Liver (tissue), 9 donors: ENCODE results near the gene SIRPD. TPM values are rescaled to one million over a fixed set of nuclear protein-coding genes. Genes with fewer than 3 reads are reported as not detected.

Source experiments
- DNase-seq: peaks from one replicate; pipeline ENCODE4 v3.0.0-alpha.2; 2017; ENCODE audit warnings: low spot score
- H3K27ac ChIP-seq, 2 donors: one replicate each; pipeline ENCODE4 v1.7.0; 2013; ENCODE audit warnings: inconsistent platforms in 2 of 2, low read length in 2 of 2, control low read depth in 1 of 2, low read depth in 1 of 2, mild to moderate bottlenecking in 1 of 2
- H3K27me3 ChIP-seq, 4 donors: one replicate each; pipeline versions ENCODE4 v1.6.1 to v1.7.0; 2013; ENCODE audit warnings: low read length in 3 of 4, inconsistent platforms in 1 of 4, mild to moderate bottlenecking in 1 of 4, moderate library complexity in 1 of 4; ENCODE audit not compliant: control insufficient read depth in 4 of 4, insufficient read depth in 4 of 4
- H3K36me3 ChIP-seq, 4 donors: one replicate each; pipeline versions ENCODE4 v1.6.1 to v1.7.0; 2013; ENCODE audit warnings: low read length in 3 of 4, mild to moderate bottlenecking in 3 of 4, low read depth in 1 of 4, moderate library complexity in 1 of 4; ENCODE audit not compliant: control insufficient read depth in 4 of 4, insufficient read depth in 3 of 4
- H3K4me1 ChIP-seq, 4 donors: one replicate each; pipeline versions ENCODE4 v1.6.1 to v1.7.0; 2013; ENCODE audit warnings: low read length in 3 of 4, mild to moderate bottlenecking in 3 of 4, moderate library complexity in 1 of 4; ENCODE audit not compliant: control insufficient read depth in 4 of 4, insufficient read depth in 4 of 4
- H3K4me3 ChIP-seq, 3 donors: one replicate each; pipeline versions ENCODE4 v1.6.1 to v1.7.0; 2013; ENCODE audit warnings: low read length in 3 of 3, control low read depth in 1 of 3, low read depth in 1 of 3, mild to moderate bottlenecking in 1 of 3
- H3K9ac ChIP-seq, 2 donors: one replicate each; pipeline ENCODE4 v1.7.0; 2013; ENCODE audit warnings: low read length in 2 of 2, mild to moderate bottlenecking in 2 of 2, moderate library complexity in 2 of 2, control low read depth in 1 of 2, low read depth in 1 of 2
- H3K9me3 ChIP-seq, 4 donors: one replicate each; pipeline versions ENCODE4 v1.6.1 to v1.7.0; 2013; ENCODE audit warnings: low read length in 3 of 4; ENCODE audit not compliant: control insufficient read depth in 4 of 4
- FOXA1 ChIP-seq: IDR thresholded peaks from 2 replicates; pipeline ENCODE4 v1.6.1; 2016; ENCODE audit warnings: antibody characterized with exemption
- FOXA2 ChIP-seq: IDR thresholded peaks from 2 replicates; pipeline ENCODE4 v1.6.1; 2016; ENCODE audit warnings: antibody characterized with exemption
- GABPA ChIP-seq, 2 donors: IDR thresholded peaks in 1 of 2; conservative IDR thresholded peaks in 1 of 2; 2 replicates each; pipeline ENCODE4 v1.6.1; 2016; ENCODE audit warnings: antibody characterized with exemption in 2 of 2, mild to moderate bottlenecking in 1 of 2, moderate library complexity in 1 of 2
- HNF4A ChIP-seq, 2 donors: conservative IDR thresholded peaks; 2 replicates each; pipeline ENCODE4 v1.6.1; 2016; ENCODE audit warnings: antibody characterized with exemption in 2 of 2, mild to moderate bottlenecking in 2 of 2
- HNF4G ChIP-seq: IDR thresholded peaks from 2 replicates; pipeline ENCODE4 v1.6.1; 2016; ENCODE audit warnings: antibody characterized with exemption
- JUND ChIP-seq, 2 donors: IDR thresholded peaks; 2 replicates each; pipeline ENCODE4 v1.6.1; 2016; ENCODE audit warnings: antibody characterized with exemption in 2 of 2
- RXRA ChIP-seq, 2 donors: IDR thresholded peaks; 2 replicates each; pipeline ENCODE4 v1.6.1; 2017 to 2018; ENCODE audit warnings: antibody characterized with exemption in 2 of 2, mild to moderate bottlenecking in 1 of 2
- SP1 ChIP-seq: IDR thresholded peaks from 2 replicates; pipeline ENCODE4 v1.6.1; 2018; ENCODE audit warnings: antibody characterized with exemption, mild to moderate bottlenecking
- TAF1 ChIP-seq: conservative IDR thresholded peaks from 2 replicates; pipeline ENCODE4 v1.6.1; 2016; ENCODE audit warnings: antibody characterized with exemption, mild to moderate bottlenecking
- YY1 ChIP-seq: IDR thresholded peaks from 2 replicates; pipeline ENCODE4 v1.6.1; 2016; ENCODE audit warnings: antibody characterized with exemption, mild to moderate bottlenecking
- WGBS: extraction: QIAGEN DNeasy Blood & Tissue Kit; methylation state at CpG from one replicate; pipeline ENCODE4 v1.1.7; 2013; 5-methylcytosine and 5-hydroxymethylcytosine counted together
- polyA plus RNA-seq, 2 donors: library from polyadenylated mRNA; stranded (reverse) in 1 of 2; unstranded in 1 of 2; fragments of 200-250 nt in 1 of 2; fragments of >200 nt in 1 of 2; fragmentation: Nextera tagmentation in 1 of 2; extraction: Ambion mirVana in 1 of 2; gene quantifications; one replicate each; pipeline versions ENCODE4 v1.2.1 to v1.2.3, GENCODE V29; 2013 to 2015
- total RNA-seq, 2 donors: library from RNA; depleted of rRNA; stranded (reverse); fragments of >200 nt; gene quantifications; one replicate each; pipeline ENCODE4 v1.2.3, GENCODE V29; 2014
- TF ChIP-seq, protein P1 (sequence below): IDR thresholded peaks from 2 replicates; pipeline ENCODE4 v1.6.1; 2016; ENCODE audit warnings: antibody characterized with exemption
- TF ChIP-seq, protein P2 (sequence below): IDR thresholded peaks from 2 replicates; pipeline ENCODE4 v1.6.1; 2016; ENCODE audit warnings: antibody characterized with exemption
- TF ChIP-seq, protein P3 (sequence below): IDR thresholded peaks from 2 replicates; pipeline ENCODE4 v1.6.1; 2016; ENCODE audit warnings: antibody characterized with exemption, mild to moderate bottlenecking
- TF ChIP-seq, protein P4 (sequence below): IDR thresholded peaks from 2 replicates; pipeline ENCODE4 v1.6.1; 2016; ENCODE audit warnings: antibody characterized with exemption
- donor health status: healthy.
- donor health status: healthy.
- donor health status: healthy.
- donor health status: healthy.
- donor health status: healthy.

The SIRPD gene
- total and polyA plus RNA-seq, 4 donors, result 1.1 TPM; not detected in 3

DNA sequence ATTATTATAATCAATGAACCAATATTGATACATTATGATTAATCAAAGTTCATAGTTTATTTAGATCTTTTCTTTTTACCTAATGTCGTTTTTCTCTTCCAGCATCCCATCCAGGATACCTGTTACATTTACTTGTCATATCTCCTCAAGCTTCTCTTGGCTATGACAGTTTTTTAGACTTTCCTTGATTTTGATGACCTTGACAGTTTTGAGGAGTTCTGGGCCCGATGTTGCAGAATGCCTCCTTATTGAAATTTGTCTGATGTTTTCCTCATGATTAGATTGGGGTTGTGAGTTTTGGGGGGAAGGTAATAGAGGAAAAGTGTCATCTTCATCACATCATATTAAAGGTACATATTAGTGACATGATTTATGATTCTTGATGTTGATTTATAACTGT is 3.8 kb upstream of the SIRPD start:
- TF ChIP-seq YY1, result no peak
- TF ChIP-seq HNF4A (conservative IDR thresholded peaks at IDR 0.05), result no peak
- no peak for TF ChIP-seq TAF1
- TF ChIP-seq SP1, result no peak
- no peak for TF ChIP-seq HNF4G
- TF ChIP-seq GABPA (IDR thresholded peaks at IDR 0.05 in 1 of 2, conservative IDR thresholded peaks at IDR 0.05 in 1 of 2), result no peak
- no peaks in the 10 kb centered on the region for H3K36me3 ChIP-seq
- no peak overlapping the region for H3K27ac ChIP-seq
- no peaks in the 10 kb centered on the region for H3K27me3 ChIP-seq
- H3K4me3 ChIP-seq, result no peak overlapping the region
- H3K9ac ChIP-seq, result no peak overlapping the region
- H3K9me3 ChIP-seq, result no peaks in the 10 kb centered on the region
- 63% methylated on average over 2 of the region's 2 CpGs for WGBS
- DNase-seq, result no peak
- H3K4me1 ChIP-seq, result no peaks in the 10 kb centered on the region

DNA sequence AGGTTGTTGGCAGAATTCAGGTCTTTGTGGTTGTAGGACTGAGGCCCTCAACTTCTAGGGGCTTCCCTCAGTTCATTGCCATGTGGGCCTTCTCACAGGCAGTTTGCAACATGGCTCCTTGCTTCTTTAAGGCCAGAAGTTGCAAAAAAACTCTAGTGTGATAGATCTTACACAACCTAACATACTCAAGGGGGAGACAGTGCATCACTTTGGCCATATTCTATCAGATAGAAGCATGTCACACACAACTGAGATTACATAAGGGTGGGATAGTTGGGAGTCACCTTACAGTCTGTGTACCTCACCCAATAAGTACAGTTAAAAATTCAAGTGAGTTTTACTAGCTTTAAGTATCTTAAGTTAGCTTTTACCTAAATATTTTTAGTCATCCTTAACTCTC is 1.6 kb downstream of the SIRPD start:
- Histone ChIP-seq H3K4me1 (no peaks in the 10 kb centered on the region), H3K9ac (no peak overlapping the region), H3K27ac (no peak overlapping the region), H3K27me3 (no peaks in the 10 kb centered on the region), H3K36me3 (no peaks in the 10 kb centered on the region), H3K4me3 (no peak overlapping the region), H3K9me3 (peaks cover 0 to 4% (median 3%) of the 10 kb centered on the region in 4 donors)
- TF ChIP-seq HNF4A (conservative IDR thresholded peaks at IDR 0.05) (no peak), GABPA (IDR thresholded peaks at IDR 0.05 in 1 of 2, conservative IDR thresholded peaks at IDR 0.05 in 1 of 2) (no peak), HNF4G (no peak), JUND (IDR thresholded peaks at IDR 0.05) (no peak)
- TF ChIP-seq, protein P1, sequence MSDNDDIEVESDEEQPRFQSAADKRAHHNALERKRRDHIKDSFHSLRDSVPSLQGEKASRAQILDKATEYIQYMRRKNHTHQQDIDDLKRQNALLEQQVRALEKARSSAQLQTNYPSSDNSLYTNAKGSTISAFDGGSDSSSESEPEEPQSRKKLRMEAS, result no peak
- TF ChIP-seq, protein P2, sequence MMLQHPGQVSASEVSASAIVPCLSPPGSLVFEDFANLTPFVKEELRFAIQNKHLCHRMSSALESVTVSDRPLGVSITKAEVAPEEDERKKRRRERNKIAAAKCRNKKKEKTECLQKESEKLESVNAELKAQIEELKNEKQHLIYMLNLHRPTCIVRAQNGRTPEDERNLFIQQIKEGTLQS, result no peak
- TF ChIP-seq, protein P3, sequence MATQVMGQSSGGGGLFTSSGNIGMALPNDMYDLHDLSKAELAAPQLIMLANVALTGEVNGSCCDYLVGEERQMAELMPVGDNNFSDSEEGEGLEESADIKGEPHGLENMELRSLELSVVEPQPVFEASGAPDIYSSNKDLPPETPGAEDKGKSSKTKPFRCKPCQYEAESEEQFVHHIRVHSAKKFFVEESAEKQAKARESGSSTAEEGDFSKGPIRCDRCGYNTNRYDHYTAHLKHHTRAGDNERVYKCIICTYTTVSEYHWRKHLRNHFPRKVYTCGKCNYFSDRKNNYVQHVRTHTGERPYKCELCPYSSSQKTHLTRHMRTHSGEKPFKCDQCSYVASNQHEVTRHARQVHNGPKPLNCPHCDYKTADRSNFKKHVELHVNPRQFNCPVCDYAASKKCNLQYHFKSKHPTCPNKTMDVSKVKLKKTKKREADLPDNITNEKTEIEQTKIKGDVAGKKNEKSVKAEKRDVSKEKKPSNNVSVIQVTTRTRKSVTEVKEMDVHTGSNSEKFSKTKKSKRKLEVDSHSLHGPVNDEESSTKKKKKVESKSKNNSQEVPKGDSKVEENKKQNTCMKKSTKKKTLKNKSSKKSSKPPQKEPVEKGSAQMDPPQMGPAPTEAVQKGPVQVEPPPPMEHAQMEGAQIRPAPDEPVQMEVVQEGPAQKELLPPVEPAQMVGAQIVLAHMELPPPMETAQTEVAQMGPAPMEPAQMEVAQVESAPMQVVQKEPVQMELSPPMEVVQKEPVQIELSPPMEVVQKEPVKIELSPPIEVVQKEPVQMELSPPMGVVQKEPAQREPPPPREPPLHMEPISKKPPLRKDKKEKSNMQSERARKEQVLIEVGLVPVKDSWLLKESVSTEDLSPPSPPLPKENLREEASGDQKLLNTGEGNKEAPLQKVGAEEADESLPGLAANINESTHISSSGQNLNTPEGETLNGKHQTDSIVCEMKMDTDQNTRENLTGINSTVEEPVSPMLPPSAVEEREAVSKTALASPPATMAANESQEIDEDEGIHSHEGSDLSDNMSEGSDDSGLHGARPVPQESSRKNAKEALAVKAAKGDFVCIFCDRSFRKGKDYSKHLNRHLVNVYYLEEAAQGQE, result no peak
- DNase-seq, result no peak

DNA sequence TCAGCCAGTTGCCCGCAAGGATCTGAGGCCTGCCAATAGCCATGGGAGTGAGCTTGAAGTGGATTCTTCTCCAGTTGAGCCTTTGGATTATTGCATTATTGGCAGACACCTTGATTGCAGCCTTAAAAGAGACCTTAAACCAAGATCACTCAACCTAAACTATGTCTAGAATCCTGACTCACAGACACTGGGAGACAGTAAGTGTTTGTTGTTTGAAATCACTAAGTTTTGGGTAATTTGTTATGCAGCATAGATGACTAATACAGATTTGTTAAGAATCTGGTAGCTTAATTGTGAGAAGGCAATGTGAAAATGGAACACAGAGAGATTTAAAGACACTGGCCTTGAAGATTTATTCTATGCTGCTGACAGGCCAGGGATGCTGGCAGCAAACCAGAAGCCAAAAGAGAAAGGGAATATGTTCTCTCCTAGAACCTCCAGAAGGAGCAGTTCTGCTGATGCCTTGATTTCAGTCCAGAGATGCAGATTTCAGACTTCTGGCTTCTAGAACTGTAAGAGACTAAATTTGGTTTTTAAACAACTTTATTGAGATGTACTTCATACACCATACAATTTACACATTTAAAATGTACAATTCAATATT is 17.6 kb downstream of the SIRPD start:
- H3K9me3 ChIP-seq, result no peaks in the 10 kb centered on the region
- H3K27ac ChIP-seq, result no peak overlapping the region
- H3K4me3 ChIP-seq, result no peak overlapping the region
- H3K4me1 ChIP-seq, result no peaks in the 10 kb centered on the region
- no peak overlapping the region for H3K9ac ChIP-seq
- no peaks in the 10 kb centered on the region for H3K36me3 ChIP-seq
- H3K27me3 ChIP-seq, result no peaks in the 10 kb centered on the region
- TF ChIP-seq JUND (IDR thresholded peaks at IDR 0.05) (no peak), FOXA1 (no peak), FOXA2 (no peak), RXRA (IDR thresholded peaks at IDR 0.05) (no peak), YY1 (no peak)
- TF ChIP-seq, protein P4, sequence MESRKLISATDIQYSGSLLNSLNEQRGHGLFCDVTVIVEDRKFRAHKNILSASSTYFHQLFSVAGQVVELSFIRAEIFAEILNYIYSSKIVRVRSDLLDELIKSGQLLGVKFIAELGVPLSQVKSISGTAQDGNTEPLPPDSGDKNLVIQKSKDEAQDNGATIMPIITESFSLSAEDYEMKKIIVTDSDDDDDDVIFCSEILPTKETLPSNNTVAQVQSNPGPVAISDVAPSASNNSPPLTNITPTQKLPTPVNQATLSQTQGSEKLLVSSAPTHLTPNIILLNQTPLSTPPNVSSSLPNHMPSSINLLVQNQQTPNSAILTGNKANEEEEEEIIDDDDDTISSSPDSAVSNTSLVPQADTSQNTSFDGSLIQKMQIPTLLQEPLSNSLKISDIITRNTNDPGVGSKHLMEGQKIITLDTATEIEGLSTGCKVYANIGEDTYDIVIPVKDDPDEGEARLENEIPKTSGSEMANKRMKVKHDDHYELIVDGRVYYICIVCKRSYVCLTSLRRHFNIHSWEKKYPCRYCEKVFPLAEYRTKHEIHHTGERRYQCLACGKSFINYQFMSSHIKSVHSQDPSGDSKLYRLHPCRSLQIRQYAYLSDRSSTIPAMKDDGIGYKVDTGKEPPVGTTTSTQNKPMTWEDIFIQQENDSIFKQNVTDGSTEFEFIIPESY, result no peak
- TF ChIP-seq, protein P2, result no peak
- no peak for DNase-seq
- 91% methylated on average over 1 of the region's 1 CpG for WGBS
